K562 (cell line): ENCODE data around the gene ZNF780B. TPM values are rescaled to one million over a fixed set of nuclear protein-coding genes. Genes with fewer than 3 reads are reported as not detected.
A peak's percentile ranks its signal among the peaks of the same experiment; 100 is the strongest.

Experiments
- HOXB6 ChIP-seq: fragments of 250-450 bp; sonication (Bioruptor Pico); IDR thresholded peaks from 2 replicates; pipeline ENCODE4 v1.5.1; 2022; ENCODE audit warnings: mild to moderate bottlenecking, borderline replicate concordance
- SPI1 ChIP-seq: IDR thresholded peaks from 2 replicates; pipeline ENCODE4 v1.6.1; 2011; ENCODE audit warnings: low read depth, low read length, control low read depth, borderline replicate concordance
- polyA plus RNA-seq, 8 experiments: library from polyadenylated mRNA; depleted of rRNA in 4 of 8; stranded (reverse) in 5 of 8; unstranded in 3 of 8; fragments of >200 nt; fragmentation: Nextera tagmentation in 2 of 8; fragmentation: Illumina TruSeq in 1 of 8; extraction: Ambion mirVana in 2 of 8; extraction: Trizol in 1 of 8; gene quantifications; 2 replicates each; pipeline versions ENCODE4 v1.2.1 to v1.2.3, GENCODE V29; 2011 to 2014; ENCODE audit warnings: inconsistent platforms in 1 of 8, missing spikeins in 1 of 8
- total RNA-seq, 7 experiments: library from RNA; depleted of rRNA in 6 of 7; stranded (reverse); fragments of >200 nt in 6 of 7; fragmentation: Illumina TruSeq in 2 of 7; extraction: Trizol in 2 of 7; gene quantifications; 2 replicates each; pipeline versions ENCODE4 v1.2.1 to v1.2.3, GENCODE V29; 2011 to 2021; ENCODE audit warnings: low replicate concordance in 1 of 7
- TF ChIP-seq, protein P1 (sequence below): fragments of 450-650 bp; IDR thresholded peaks from 2 replicates; pipeline ENCODE4 v1.6.1; 2016; ENCODE audit warnings: mild to moderate bottlenecking, moderate library complexity

ZNF780B gene
- total and polyA plus RNA-seq, 9 of the 15 experiments (the other 6 are each of a cell fraction or from before 2014, with no cell fraction given) = 3.9 to 18.4 (median 8.8) TPM

DNA sequence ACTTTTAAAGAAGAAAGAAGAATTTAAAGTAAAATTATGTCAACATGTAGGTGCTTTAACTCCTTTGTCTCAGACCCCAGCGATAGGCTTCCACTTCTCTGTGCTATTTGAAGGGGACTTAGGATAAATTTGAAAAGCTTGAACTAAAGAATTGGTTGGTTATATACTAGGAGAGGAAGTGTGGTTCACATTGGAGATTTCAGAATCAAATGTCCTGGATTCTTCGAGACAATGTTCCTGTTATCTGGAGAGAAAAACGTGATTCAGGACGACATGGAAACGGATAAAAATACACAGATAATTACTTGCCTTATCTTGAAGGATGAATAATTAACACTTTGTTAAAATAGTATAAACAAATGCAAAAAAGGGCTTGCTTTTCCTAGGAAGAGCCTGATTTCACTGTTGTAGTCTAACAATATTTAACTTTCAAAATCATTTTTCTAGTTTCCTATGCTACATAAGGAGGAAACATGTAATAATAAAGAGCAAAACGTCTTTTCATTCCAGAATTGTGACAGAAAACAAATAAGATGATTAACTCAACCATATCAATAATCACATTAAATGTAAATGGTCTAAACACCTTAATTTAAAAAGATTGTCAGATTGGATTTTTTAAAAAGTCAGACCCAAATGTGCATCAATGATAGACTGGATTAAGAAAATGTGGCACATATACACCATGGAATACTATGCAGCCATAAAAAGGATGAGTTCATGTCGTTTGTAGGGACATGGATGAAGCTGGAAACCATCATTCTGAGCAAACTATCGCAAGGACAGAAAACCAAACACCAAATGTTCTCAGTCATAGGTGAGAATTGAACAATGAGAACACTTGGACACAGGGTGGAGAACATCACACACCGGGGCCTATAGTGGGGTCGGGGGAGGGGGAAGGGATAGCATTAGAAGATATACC, 35.4 kb upstream of the ZNF780B start (continued):
- TF ChIP-seq, protein P1, sequence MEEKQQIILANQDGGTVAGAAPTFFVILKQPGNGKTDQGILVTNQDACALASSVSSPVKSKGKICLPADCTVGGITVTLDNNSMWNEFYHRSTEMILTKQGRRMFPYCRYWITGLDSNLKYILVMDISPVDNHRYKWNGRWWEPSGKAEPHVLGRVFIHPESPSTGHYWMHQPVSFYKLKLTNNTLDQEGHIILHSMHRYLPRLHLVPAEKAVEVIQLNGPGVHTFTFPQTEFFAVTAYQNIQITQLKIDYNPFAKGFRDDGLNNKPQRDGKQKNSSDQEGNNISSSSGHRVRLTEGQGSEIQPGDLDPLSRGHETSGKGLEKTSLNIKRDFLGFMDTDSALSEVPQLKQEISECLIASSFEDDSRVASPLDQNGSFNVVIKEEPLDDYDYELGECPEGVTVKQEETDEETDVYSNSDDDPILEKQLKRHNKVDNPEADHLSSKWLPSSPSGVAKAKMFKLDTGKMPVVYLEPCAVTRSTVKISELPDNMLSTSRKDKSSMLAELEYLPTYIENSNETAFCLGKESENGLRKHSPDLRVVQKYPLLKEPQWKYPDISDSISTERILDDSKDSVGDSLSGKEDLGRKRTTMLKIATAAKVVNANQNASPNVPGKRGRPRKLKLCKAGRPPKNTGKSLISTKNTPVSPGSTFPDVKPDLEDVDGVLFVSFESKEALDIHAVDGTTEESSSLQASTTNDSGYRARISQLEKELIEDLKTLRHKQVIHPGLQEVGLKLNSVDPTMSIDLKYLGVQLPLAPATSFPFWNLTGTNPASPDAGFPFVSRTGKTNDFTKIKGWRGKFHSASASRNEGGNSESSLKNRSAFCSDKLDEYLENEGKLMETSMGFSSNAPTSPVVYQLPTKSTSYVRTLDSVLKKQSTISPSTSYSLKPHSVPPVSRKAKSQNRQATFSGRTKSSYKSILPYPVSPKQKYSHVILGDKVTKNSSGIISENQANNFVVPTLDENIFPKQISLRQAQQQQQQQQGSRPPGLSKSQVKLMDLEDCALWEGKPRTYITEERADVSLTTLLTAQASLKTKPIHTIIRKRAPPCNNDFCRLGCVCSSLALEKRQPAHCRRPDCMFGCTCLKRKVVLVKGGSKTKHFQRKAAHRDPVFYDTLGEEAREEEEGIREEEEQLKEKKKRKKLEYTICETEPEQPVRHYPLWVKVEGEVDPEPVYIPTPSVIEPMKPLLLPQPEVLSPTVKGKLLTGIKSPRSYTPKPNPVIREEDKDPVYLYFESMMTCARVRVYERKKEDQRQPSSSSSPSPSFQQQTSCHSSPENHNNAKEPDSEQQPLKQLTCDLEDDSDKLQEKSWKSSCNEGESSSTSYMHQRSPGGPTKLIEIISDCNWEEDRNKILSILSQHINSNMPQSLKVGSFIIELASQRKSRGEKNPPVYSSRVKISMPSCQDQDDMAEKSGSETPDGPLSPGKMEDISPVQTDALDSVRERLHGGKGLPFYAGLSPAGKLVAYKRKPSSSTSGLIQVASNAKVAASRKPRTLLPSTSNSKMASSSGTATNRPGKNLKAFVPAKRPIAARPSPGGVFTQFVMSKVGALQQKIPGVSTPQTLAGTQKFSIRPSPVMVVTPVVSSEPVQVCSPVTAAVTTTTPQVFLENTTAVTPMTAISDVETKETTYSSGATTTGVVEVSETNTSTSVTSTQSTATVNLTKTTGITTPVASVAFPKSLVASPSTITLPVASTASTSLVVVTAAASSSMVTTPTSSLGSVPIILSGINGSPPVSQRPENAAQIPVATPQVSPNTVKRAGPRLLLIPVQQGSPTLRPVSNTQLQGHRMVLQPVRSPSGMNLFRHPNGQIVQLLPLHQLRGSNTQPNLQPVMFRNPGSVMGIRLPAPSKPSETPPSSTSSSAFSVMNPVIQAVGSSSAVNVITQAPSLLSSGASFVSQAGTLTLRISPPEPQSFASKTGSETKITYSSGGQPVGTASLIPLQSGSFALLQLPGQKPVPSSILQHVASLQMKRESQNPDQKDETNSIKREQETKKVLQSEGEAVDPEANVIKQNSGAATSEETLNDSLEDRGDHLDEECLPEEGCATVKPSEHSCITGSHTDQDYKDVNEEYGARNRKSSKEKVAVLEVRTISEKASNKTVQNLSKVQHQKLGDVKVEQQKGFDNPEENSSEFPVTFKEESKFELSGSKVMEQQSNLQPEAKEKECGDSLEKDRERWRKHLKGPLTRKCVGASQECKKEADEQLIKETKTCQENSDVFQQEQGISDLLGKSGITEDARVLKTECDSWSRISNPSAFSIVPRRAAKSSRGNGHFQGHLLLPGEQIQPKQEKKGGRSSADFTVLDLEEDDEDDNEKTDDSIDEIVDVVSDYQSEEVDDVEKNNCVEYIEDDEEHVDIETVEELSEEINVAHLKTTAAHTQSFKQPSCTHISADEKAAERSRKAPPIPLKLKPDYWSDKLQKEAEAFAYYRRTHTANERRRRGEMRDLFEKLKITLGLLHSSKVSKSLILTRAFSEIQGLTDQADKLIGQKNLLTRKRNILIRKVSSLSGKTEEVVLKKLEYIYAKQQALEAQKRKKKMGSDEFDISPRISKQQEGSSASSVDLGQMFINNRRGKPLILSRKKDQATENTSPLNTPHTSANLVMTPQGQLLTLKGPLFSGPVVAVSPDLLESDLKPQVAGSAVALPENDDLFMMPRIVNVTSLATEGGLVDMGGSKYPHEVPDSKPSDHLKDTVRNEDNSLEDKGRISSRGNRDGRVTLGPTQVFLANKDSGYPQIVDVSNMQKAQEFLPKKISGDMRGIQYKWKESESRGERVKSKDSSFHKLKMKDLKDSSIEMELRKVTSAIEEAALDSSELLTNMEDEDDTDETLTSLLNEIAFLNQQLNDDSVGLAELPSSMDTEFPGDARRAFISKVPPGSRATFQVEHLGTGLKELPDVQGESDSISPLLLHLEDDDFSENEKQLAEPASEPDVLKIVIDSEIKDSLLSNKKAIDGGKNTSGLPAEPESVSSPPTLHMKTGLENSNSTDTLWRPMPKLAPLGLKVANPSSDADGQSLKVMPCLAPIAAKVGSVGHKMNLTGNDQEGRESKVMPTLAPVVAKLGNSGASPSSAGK = 0 out of 2 replicates have a peak, but pooled peaks have one; percentile 6
- TF ChIP-seq SPI1 (peak; percentile 29; the same call in 1 of the 2 replicates), HOXB6 (CRISPR knock-in tag) (no peak)
